NCI-H774 (cell line): ENCODE data around the gene SLC44A4.
"Not testable (repeated sequence)": the region's sequence is repeated elsewhere in the genome, so short reads cannot be mapped to it uniquely, and the experiment has no call there.

Experiments used
- DNase-seq: peaks from one replicate; lab custom pipeline; 2025; lab: John Stamatoyannopoulos, UW

The SLC44A4 gene

DNA sequence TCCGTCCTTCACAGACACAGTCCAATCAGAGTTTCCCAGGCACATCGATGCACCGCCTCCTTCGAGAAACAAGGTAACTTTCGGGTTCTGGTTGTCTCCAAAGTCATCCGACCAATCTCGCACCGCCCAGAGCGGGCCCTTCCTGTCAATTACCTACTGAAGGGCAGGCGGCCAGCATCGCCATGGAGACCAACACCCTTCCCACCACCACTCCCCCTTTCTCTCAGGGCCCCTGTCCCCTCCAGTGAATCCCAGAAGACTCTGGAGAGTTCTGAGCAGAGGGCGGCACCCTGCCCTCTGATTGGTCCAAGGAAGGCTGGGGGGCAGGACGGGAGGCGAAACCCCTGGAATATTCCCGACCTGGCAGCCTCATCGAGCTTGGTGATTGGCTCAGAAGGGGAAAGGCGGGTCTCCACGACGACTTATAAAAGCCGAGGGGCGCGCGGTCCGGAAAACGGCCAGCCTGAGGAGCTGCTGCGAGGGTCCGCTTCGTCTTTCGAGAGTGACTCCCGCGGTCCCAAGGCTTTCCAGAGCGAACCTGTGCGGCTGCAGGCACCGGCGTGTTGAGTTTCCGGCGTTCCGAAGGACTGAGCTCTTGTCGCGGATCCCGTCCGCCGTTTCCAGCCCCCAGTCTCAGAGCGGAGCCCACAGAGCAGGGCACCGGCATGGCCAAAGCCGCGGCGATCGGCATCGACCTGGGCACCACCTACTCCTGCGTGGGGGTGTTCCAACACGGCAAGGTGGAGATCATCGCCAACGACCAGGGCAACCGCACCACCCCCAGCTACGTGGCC, 51.3 kb downstream of the SLC44A4 start, which contains the start of gene HSPA1B:
HSPA1B (plus strand) TSS at position 453 of the 794 bp plus-strand sequence; CDS start at position 666, 213 bp downstream.
- peak; percentile 97 for DNase-seq

DNA sequence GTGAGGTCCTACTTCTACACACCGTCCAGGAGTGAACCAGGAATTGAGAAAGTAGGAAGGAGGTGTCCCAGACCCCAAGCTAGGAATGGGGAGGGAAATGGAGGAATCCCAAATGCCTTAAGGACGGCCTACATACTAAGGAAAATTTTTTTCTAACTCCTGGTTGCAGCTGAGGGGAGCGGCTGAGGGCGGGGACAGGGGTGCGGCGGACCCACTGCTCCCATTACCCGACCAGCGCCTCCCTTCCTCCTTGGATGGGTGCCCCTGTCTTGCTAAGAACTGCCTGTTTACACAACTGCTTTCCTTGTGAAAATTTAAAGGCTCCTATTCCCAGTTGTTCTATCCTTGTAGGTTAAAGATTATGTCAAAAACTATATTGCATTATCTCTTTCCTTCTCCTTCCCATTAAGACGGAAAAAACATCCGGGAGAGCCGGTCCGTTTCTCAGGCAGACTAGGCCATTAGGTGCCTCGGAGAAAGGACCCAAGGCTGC, 52.0 kb downstream of the SLC44A4 start:
- DNase-seq, result no peak

GRCh38 chr6:31825553-31825952, 53.2 kb downstream of the SLC44A4 start:
- no peak for DNase-seq

GRCh38 chr6:31823592-31824196, 55.1 kb downstream of the SLC44A4 start:
- DNase-seq, result not testable (repeated sequence)

- no peak for DNase-seq
Observed at GRCh38 chr6:31822036-31822821, 56.6 kb downstream of the SLC44A4 start.

DNA sequence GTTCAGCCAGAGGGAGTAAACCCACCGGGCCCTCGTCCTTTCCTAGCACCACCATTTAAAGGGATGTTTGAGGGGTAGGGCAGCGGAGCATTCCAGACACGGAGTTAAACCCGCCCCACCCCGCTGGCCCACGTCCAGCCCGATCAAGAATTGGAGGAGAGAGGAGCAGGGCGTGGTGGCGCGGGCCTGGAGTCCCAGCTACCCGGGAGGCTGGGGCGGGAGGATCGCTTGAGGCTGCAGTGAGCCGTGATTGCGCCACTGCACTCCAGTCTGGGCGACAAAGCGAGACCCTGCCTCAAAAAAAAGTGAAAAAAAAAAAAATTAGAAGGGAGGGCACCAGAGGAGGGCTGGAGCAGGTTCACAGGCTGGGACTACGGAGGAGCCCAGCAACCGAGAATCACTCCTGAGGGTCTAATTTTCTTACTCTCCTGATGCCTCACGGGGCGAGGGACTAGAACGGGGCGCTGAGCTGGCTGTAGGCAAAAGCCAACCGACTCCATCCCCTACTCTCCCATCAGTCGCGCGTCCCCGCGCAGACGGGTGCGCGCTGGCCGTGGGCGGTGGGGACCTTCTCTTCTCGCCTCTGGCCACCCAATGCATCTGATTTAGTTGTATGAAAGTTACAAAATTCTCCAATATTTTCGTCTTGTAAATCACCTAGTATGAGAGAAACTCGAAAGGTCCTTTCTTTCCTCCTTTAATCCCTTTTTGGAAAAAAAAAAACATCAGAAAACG, 57.3 kb downstream of the SLC44A4 start:
- DNase-seq, result peak; percentile 21

DNA sequence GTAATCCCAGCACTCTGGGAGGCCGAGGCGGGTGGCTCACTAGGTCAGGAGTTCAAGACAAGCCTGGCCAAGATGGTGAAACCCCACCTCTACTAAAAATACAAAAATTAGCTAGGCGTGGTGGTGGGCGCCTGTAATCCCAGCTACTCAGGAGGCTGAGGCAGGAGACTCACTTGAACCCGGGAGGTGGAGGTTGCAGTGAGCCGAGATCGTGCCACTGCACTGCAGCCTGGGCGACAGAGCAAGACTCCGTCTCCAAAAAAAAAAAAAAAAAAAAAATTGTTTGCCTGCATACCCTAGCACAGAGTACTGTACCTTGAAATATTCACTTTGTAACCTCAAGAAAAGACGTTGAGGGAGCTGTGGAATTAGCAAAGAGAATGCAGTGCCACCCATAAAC, 58.4 kb downstream of the SLC44A4 start:
- not testable (repeated sequence) for DNase-seq

- DNase-seq, result no peak
Observed at GRCh38 chr6:31819871-31820299, 58.9 kb downstream of the SLC44A4 start.

GRCh38 chr6:31817929-31818511, 60.8 kb downstream of the SLC44A4 start:
- not testable (repeated sequence) for DNase-seq

- not testable (repeated sequence) for DNase-seq
Observed at GRCh38 chr6:31817133-31817928, 61.5 kb downstream of the SLC44A4 start.

- DNase-seq, result peak; percentile 92
Observed at GRCh38 chr6:31815025-31815838, 63.6 kb downstream of the SLC44A4 start, which contains the start of the genes HSPA1A and HSPA1L. TSS of gene HSPA1A (plus strand) at chr6:31815543. CDS start at chr6:31815757, 214 bp downstream. TSS of gene HSPA1L (minus strand) at chr6:31815283. CDS start at chr6:31811972, 3,311 bp downstream.

DNA sequence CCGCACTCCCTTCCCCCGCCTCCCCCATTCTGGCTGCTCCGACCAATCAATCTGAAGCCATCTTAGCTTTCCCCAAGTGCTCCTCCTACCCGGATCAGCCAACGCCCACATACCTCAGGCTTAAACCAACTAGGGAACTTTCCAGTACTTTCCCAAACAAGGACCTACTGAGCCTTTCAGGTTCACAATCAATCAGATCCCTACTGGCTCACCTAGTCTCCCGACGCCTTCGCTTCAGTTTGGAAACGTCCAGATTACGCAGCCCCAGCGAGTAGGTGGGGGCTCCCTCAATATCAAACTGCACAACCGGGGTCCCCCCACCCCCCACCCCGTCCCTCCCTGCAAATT, 64.1 kb downstream of the SLC44A4 start:
- peak; percentile 89 for DNase-seq

GRCh38 chr6:31813465-31813849, 65.3 kb downstream of the SLC44A4 start:
- DNase-seq, result no peak
